GM12878 (cell line): ENCODE measurements around the gene WNK1. TPM values are rescaled to one million over a fixed set of nuclear protein-coding genes. Genes with fewer than 3 reads are reported as not detected.
"Not testable (repeated sequence)": the region's sequence is repeated elsewhere in the genome, so short reads cannot be mapped to it uniquely, and the experiment has no call there.

Experiments used
- ATAC-seq: fragments of 200-7000 bp; cut with Tn5 transposase; 3 replicates; pipeline ENCODE4 v1.9.1; 2020; ENCODE audit warnings: mild to moderate bottlenecking, moderate library complexity
- BruUV-seq: library from RNA; stranded (reverse); fragments of 400-500 nt; replicated peaks from 2 replicates; lab custom pipeline; 2021; lab: Mats Ljungman, UMichigan
- CTCF ChIA-PET: fragments of 300-600 bp; sonication (Branson Sonifier 250); formaldehyde crosslinking; extraction: SDS; loops from one replicate; lab custom pipeline; 2021; ENCODE audit warnings: inconsistent platforms; lab: Yijun Ruan, JAX
- POLR2A ChIA-PET: fragments of 350-600 bp; formaldehyde crosslinking; extraction: SDS; loops from one replicate; lab custom pipeline; 2021; ENCODE audit warnings: inconsistent platforms; lab: Charles Lee
- RAD21 ChIA-PET: fragments of 300-600 bp; sonication (Branson Sonifier 250); formaldehyde crosslinking; loops from one replicate; lab custom pipeline; 2023; ENCODE audit warnings: antibody characterized with exemption; ENCODE audit not compliant: unreplicated experiment; lab: Charles Lee
- SMC1A ChIA-PET: fragments of 300-600 bp; sonication (Branson Sonifier 250); formaldehyde crosslinking; loops from one replicate; lab custom pipeline; 2023; ENCODE audit not compliant: unreplicated experiment, uncharacterized antibody; lab: Charles Lee
- DNase-seq: peaks from one replicate; pipeline ENCODE4 v3.0.0-alpha.2; 2011; ENCODE audit warnings: low read depth, low spot score
- FAIRE-seq: peaks from 3 replicates; lab custom pipeline; 2011; peaks lifted over from hg19 to GRCh38; lab: Jason Lieb, UNC
- H2AFZ ChIP-seq: 2 replicates; pipeline ENCODE4 v1.6.0; 2011; ENCODE audit warnings: low read depth, low read length, control low read depth; ENCODE audit not compliant: control insufficient read depth
- H3K27ac ChIP-seq: 2 replicates; pipeline ENCODE4 v1.5.1; 2011; ENCODE audit warnings: control low read depth; ENCODE audit not compliant: control insufficient read depth, insufficient read depth
- H3K27me3 ChIP-seq, 2 experiments: replicated peaks in 1 of 2; 2 replicates each; pipeline versions ENCODE4 v1.6.0 to v1.6.1; 2011; ENCODE audit warnings: low read length in 1 of 2; ENCODE audit not compliant: control insufficient read depth in 2 of 2, insufficient read depth in 2 of 2
- H3K36me3 ChIP-seq, 2 experiments: 2 replicates each; pipeline ENCODE4 v1.5.1; 2011; ENCODE audit warnings: low read length in 1 of 2; ENCODE audit not compliant: control insufficient read depth in 2 of 2, insufficient read depth in 2 of 2
- H3K4me1 ChIP-seq: 2 replicates; pipeline ENCODE4 v1.6.1; 2011; ENCODE audit warnings: mild to moderate bottlenecking, low read length, moderate library complexity, mixed read lengths; ENCODE audit not compliant: control insufficient read depth, insufficient read depth
- H3K4me2 ChIP-seq: 2 replicates; pipeline ENCODE4 v1.6.0; 2011; ENCODE audit warnings: control low read depth; ENCODE audit not compliant: control insufficient read depth, insufficient read depth
- H3K4me3 ChIP-seq: fragments of 200-600 bp; sonication (generic); 2 replicates; pipeline ENCODE4 v1.5.1; 2016
- H3K79me2 ChIP-seq: 2 replicates; pipeline ENCODE4 v1.6.0; 2011; ENCODE audit warnings: low read length; ENCODE audit not compliant: control insufficient read depth, insufficient read depth
- H3K9ac ChIP-seq: 2 replicates; pipeline ENCODE4 v1.8.0; 2011; ENCODE audit warnings: low read length, control low read depth, mixed read lengths; ENCODE audit not compliant: control insufficient read depth, insufficient read depth
- H3K9me3 ChIP-seq: replicated peaks from 3 replicates; pipeline ENCODE4 v1.5.1; 2011; ENCODE audit warnings: mild to moderate bottlenecking, low read length; ENCODE audit not compliant: control insufficient read depth, insufficient read depth
- H4K20me1 ChIP-seq: 2 replicates; pipeline ENCODE4 v1.6.0; 2011; ENCODE audit not compliant: control insufficient read depth, insufficient read depth
- WGBS: methylation state at CpG from one replicate; pipeline ENCODE4 v1.1.6; 2016; ENCODE audit warnings: low lambda C conversion rate; ENCODE audit not compliant: insufficient replicate concordance, insufficient coverage; ENCODE audit errors: missing lambda C conversion rate; 5-methylcytosine and 5-hydroxymethylcytosine counted together
- in situ Hi-C: fragments of 300-500 bp; cut with MboI; formaldehyde crosslinking; loops from 9 replicates; pipeline ENCODE4 v1.14.3; 2018; ENCODE audit warnings: mixed read lengths
- intact Hi-C: fragments of 100-400 bp; cut with micrococcal nuclease; formaldehyde crosslinking; loops from one replicate; pipeline ENCODE4 v1.14.2; 2022; ENCODE audit not compliant: unreplicated experiment
- polyA plus RNA-seq, 11 experiments: library from polyadenylated mRNA; depleted of rRNA in 4 of 11; unstranded in 6 of 11; stranded (reverse) in 5 of 11; fragments of >200 nt; fragmentation: Nextera tagmentation in 4 of 11; fragmentation: Illumina TruSeq in 1 of 11; extraction: Ambion mirVana in 4 of 11; extraction: Trizol in 1 of 11; gene quantifications; 1 replicate in 1 of 11; 2 replicates in 10 of 11; pipeline versions ENCODE4 v1.2.1 to v1.2.3, GENCODE V29; 2011 to 2016; ENCODE audit warnings: inconsistent platforms in 2 of 11, missing spikeins in 2 of 11, low read depth in 1 of 11
- total RNA-seq, 4 experiments: library from RNA; depleted of rRNA in 3 of 4; stranded (reverse); fragments of >200 nt in 3 of 4; fragmentation: Illumina TruSeq in 1 of 4; extraction: Trizol in 1 of 4; gene quantifications; 2 replicates each; pipeline versions ENCODE4 v1.2.1 to v1.2.3, GENCODE V29; 2013 to 2021
- TF ChIP-seq, protein P1 (sequence below): fragments of 450-650 bp; IDR thresholded peaks from 2 replicates; pipeline ENCODE4 v1.6.1; 2016; ENCODE audit warnings: mild to moderate bottlenecking
- TF ChIP-seq, protein P2 (sequence below): fragments of 450-650 bp; IDR thresholded peaks from 2 replicates; pipeline ENCODE4 v1.6.1; 2017; ENCODE audit warnings: mild to moderate bottlenecking

The WNK1 gene
- total and polyA plus RNA-seq, 10 of the 15 experiments (the other 5 are each of a cell fraction or from before 2014, with no cell fraction given), result 9.6 to 151 (median 86.6) TPM

DNA sequence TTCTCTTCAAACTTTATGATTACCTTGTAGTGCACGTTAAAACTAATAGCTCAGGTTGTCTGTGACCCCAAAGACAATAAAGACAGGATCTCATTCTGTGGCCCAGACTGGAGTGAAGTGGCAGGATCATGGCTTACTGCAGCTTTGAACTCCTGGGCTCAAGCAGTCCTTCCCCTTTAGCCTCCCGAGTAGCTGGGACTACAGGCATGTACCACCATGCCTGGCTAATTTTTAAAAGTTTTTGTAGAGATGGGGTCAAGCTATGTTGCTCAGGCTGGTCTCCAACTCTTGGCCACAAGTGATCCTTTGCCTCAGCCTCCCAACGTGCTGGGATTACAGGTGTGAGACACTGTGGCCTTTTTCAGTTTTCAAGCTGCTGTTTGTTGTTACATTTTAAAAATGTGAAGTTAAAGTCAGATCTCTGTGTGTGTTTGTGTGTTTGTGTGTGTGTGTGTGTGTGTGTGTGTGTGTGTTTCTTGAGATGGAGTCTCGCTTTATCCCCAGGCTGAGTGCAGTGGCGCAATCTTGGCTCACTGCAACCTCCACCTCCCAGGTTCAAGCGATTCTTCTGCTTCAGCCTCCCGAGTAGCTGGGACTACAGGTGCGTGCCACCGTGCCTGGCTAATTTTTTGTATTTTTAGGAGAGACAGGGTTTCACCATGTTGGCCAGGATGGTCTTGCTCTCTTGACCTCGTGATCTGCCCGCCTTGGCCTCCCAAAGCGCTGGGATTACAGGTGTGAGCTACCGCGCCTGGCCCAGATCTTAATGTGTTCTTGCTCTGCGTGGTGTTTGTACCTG is 23.8 kb downstream of the WNK1 start:
- ChIA-PET CTCF (interaction anchor here (0.7 to 2.4 kb wide), 15 partner anchors 8 to 162 kb away, joined by 3 to 11 read pairs (median 5); no protein-coding TSS in a partner anchor), SMC1A (interaction anchor here (0.8 to 3.8 kb wide), 13 partner anchors 8 to 201 kb away, joined by 3 to 42 read pairs (median 4); no protein-coding TSS in a partner anchor), POLR2A (interaction anchor here (0.5 to 2.9 kb wide), 13 partner anchors 10 to 99 kb away, joined by 3 to 13 read pairs (median 3); no protein-coding TSS in a partner anchor), RAD21 (interaction anchor here (0.6 to 1.6 kb wide), 7 partner anchors 16 to 200 kb away, joined by 3 to 4 read pairs (median 4); no protein-coding TSS in a partner anchor)
- H3K79me2 ChIP-seq, result peaks cover 95% of the 10 kb centered on the region
- WGBS, result 86% methylated on average over 15 of the region's 15 CpGs
- TF ChIP-seq, protein P1, sequence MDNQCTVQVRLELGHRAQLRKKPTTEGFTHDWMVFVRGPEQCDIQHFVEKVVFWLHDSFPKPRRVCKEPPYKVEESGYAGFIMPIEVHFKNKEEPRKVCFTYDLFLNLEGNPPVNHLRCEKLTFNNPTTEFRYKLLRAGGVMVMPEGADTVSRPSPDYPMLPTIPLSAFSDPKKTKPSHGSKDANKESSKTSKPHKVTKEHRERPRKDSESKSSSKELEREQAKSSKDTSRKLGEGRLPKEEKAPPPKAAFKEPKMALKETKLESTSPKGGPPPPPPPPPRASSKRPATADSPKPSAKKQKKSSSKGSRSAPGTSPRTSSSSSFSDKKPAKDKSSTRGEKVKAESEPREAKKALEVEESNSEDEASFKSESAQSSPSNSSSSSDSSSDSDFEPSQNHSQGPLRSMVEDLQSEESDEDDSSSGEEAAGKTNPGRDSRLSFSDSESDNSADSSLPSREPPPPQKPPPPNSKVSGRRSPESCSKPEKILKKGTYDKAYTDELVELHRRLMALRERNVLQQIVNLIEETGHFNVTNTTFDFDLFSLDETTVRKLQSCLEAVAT, result peak; percentile 57; the same call in 1 of the 2 replicates
- TF ChIP-seq, protein P2, sequence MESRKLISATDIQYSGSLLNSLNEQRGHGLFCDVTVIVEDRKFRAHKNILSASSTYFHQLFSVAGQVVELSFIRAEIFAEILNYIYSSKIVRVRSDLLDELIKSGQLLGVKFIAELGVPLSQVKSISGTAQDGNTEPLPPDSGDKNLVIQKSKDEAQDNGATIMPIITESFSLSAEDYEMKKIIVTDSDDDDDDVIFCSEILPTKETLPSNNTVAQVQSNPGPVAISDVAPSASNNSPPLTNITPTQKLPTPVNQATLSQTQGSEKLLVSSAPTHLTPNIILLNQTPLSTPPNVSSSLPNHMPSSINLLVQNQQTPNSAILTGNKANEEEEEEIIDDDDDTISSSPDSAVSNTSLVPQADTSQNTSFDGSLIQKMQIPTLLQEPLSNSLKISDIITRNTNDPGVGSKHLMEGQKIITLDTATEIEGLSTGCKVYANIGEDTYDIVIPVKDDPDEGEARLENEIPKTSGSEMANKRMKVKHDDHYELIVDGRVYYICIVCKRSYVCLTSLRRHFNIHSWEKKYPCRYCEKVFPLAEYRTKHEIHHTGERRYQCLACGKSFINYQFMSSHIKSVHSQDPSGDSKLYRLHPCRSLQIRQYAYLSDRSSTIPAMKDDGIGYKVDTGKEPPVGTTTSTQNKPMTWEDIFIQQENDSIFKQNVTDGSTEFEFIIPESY, result peak; percentile 76; the same call in 1 of the 2 replicates
- peak; percentile 9; the same call in 2 of the 3 replicates for ATAC-seq
- H3K9me3 ChIP-seq, H4K20me1 ChIP-seq, DNase-seq, H3K27ac ChIP-seq, H3K27me3 ChIP-seq, intact Hi-C loops, H3K4me2 ChIP-seq, H2AFZ ChIP-seq, H3K9ac ChIP-seq, FAIRE-seq, H3K4me3 ChIP-seq, in situ Hi-C loops, BruUV-seq, H3K36me3 ChIP-seq: not testable (repeated sequence)
- H3K4me1 ChIP-seq, result peaks cover 20% of the 10 kb centered on the region
